Endodermal cell (in vitro differentiated cells): ENCODE data around the gene MKLN1. TPM values are rescaled to one million over a fixed set of nuclear protein-coding genes. Genes with fewer than 3 reads are reported as not detected.
A peak's percentile ranks its signal among the peaks of the same experiment; 100 is the strongest.

Source experiments
- DNase-seq: peaks from one replicate; pipeline ENCODE4 v3.0.0-alpha.2; 2017
- H3K27ac ChIP-seq: 2 replicates; pipeline ENCODE4 v1.5.1; 2013; ENCODE audit warnings: mild to moderate bottlenecking, low read depth, low read length, moderate library complexity
- H3K27me3 ChIP-seq: 2 replicates; pipeline ENCODE4 v1.6.1; 2013; ENCODE audit warnings: mild to moderate bottlenecking, low read length, moderate library complexity; ENCODE audit not compliant: insufficient read depth, control insufficient read depth, poor library complexity, severe bottlenecking
- H3K36me3 ChIP-seq: 2 replicates; pipeline ENCODE4 v1.7.0; 2013; ENCODE audit warnings: mild to moderate bottlenecking, low read length, moderate library complexity; ENCODE audit not compliant: control insufficient read depth, insufficient read depth
- H3K4me1 ChIP-seq: one replicate; pipeline ENCODE4 v1.7.0; 2013; ENCODE audit warnings: low read length; ENCODE audit not compliant: control insufficient read depth, insufficient read depth
- H3K4me3 ChIP-seq: 2 replicates; pipeline ENCODE4 v1.5.1; 2013; ENCODE audit warnings: mild to moderate bottlenecking, low read length, moderate library complexity
- H3K9ac ChIP-seq: 2 replicates; pipeline ENCODE4 v1.6.1; 2013; ENCODE audit warnings: mild to moderate bottlenecking, low read length, moderate library complexity; ENCODE audit not compliant: poor library complexity, severe bottlenecking; ENCODE audit errors: extremely low read depth
- H3K9me3 ChIP-seq: 2 replicates; pipeline ENCODE4 v1.6.1; 2013; ENCODE audit warnings: mild to moderate bottlenecking, low read length, moderate library complexity; ENCODE audit not compliant: control insufficient read depth
- H3K27ac Mint-ChIP-seq: 2 replicates; pipeline ENCODE4 v1.8.0; 2020; ENCODE audit warnings: mixed read lengths
- H3K27me3 Mint-ChIP-seq: 2 replicates; pipeline ENCODE4 v1.8.0; 2021; ENCODE audit warnings: mild to moderate bottlenecking, mixed read lengths; ENCODE audit not compliant: insufficient read depth
- H3K36me3 Mint-ChIP-seq: 2 replicates; pipeline ENCODE4 v1.8.0; 2020; ENCODE audit warnings: low read depth, mixed read lengths
- H3K4me1 Mint-ChIP-seq: 2 replicates; pipeline ENCODE4 v1.8.0; 2020; ENCODE audit warnings: mixed read lengths
- H3K4me3 Mint-ChIP-seq: 2 replicates; pipeline ENCODE4 v1.8.0; 2020; ENCODE audit warnings: mild to moderate bottlenecking, moderate library complexity, mixed read lengths
- H3K9me3 Mint-ChIP-seq: 2 replicates; pipeline ENCODE4 v1.8.0; 2020; ENCODE audit warnings: mild to moderate bottlenecking, mixed read lengths
- CTCF ChIP-seq: fragments of 200-600 bp; sonication (generic); conservative IDR thresholded peaks from 2 replicates; pipeline ENCODE4 v1.5.0; 2021; ENCODE audit warnings: antibody characterized with exemption, mild to moderate bottlenecking
- WGBS, 2 experiments: methylation state at CpG; one replicate each; pipeline versions ENCODE4 v1.1.5 to v1.1.7; 2013; ENCODE audit warnings: missing lambda C conversion rate in 2 of 2, mixed read lengths in 1 of 2; ENCODE audit not compliant: insufficient coverage in 1 of 2, insufficient read length in 1 of 2; 5-methylcytosine and 5-hydroxymethylcytosine counted together
- total RNA-seq, 2 donors: library from RNA; stranded (reverse); fragmentation: NEBNext Ultra II Directional in 1 of 2; extraction: Animal tissue kit (Norgen Biotek cat#: 25700) in 1 of 2; gene quantifications; 2 replicates in 1 of 2; 3 replicates in 1 of 2; pipeline ENCODE4 v1.2.1, GENCODE V29; 2021

The MKLN1 gene
- total RNA-seq, 2 donors from 2014 or later = 69.3 to 71.8 TPM

GRCh38 chr7:131363719-131364118 lies 36.0 kb downstream of the MKLN1 start:
- no peak for DNase-seq
- no peaks in the 10 kb centered on the region for H3K9me3 Mint-ChIP-seq
- Histone ChIP-seq H3K9ac (peak overlapping the region; percentile 47), H3K27me3 (no peaks in the 10 kb centered on the region), H3K36me3 (no peaks in the 10 kb centered on the region), H3K4me3 (peak overlapping the region; percentile 70), H3K9me3 (no peaks in the 10 kb centered on the region), H3K4me1 (peaks cover 8% of the 10 kb centered on the region), H3K27ac (no peak overlapping the region)
- no peak for TF ChIP-seq CTCF
- H3K4me3 Mint-ChIP-seq = peak overlapping the region; percentile 18
- peaks cover 3% of the 10 kb centered on the region for H3K36me3 Mint-ChIP-seq
- 21% methylated on average over 2 of the region's 2 CpGs; no CpG with 5 or more reads in 1 of the 2 experiments for WGBS, 2 experiments
- peak overlapping the region; percentile 80 for H3K27ac Mint-ChIP-seq
- peaks cover 71% of the 10 kb centered on the region for H3K4me1 Mint-ChIP-seq
- no peaks in the 10 kb centered on the region for H3K27me3 Mint-ChIP-seq

GRCh38 chr7:131364767-131365344 lies 37.2 kb downstream of the MKLN1 start:
- Histone ChIP-seq H3K27me3 (no peaks in the 10 kb centered on the region), H3K4me3 (peak overlapping the region; percentile 70), H3K4me1 (peaks cover 8% of the 10 kb centered on the region), H3K9me3 (no peaks in the 10 kb centered on the region), H3K36me3 (no peaks in the 10 kb centered on the region), H3K27ac (no peak overlapping the region), H3K9ac (no peak overlapping the region)
- DNase-seq = no peak
- no peak overlapping the region for H3K4me3 Mint-ChIP-seq
- peaks cover 70% of the 10 kb centered on the region for H3K4me1 Mint-ChIP-seq
- no peaks in the 10 kb centered on the region for H3K27me3 Mint-ChIP-seq
- TF ChIP-seq CTCF = no peak
- no peaks in the 10 kb centered on the region for H3K9me3 Mint-ChIP-seq
- peaks cover 3% of the 10 kb centered on the region for H3K36me3 Mint-ChIP-seq
- WGBS, 2 experiments = 88 to 94% methylated on average over 2 to 4 of the region's 4 CpGs
- peak overlapping the region; percentile 56 for H3K27ac Mint-ChIP-seq

- Mint-ChIP-seq H3K27me3 (no peaks in the 10 kb centered on the region), H3K9me3 (no peaks in the 10 kb centered on the region), H3K36me3 (peaks cover 3% of the 10 kb centered on the region), H3K27ac (no peak overlapping the region), H3K4me1 (peaks cover 69% of the 10 kb centered on the region), H3K4me3 (no peak overlapping the region)
- H3K4me3 ChIP-seq = no peak overlapping the region
- H3K27ac ChIP-seq = no peak overlapping the region
- H3K9ac ChIP-seq = no peak overlapping the region
- no peaks in the 10 kb centered on the region for H3K36me3 ChIP-seq
- no peaks in the 10 kb centered on the region for H3K9me3 ChIP-seq
- no peak for DNase-seq
- H3K27me3 ChIP-seq = no peaks in the 10 kb centered on the region
- H3K4me1 ChIP-seq = peaks cover 8% of the 10 kb centered on the region
- TF ChIP-seq CTCF = no peak
- WGBS, 2 experiments = 83 to 88% methylated on average over 2 to 3 of the region's 3 CpGs
Measured at GRCh38 chr7:131365838-131366237, 38.2 kb downstream of the MKLN1 start.
